HFF-Myc (cell line): ENCODE results near the gene RER1.

ENCODE experiments used
- DNase-seq: peaks from one replicate; pipeline ENCODE4 v3.0.0-alpha.2; 2011; ENCODE audit warnings: low read depth; ENCODE audit errors: extremely low read depth
- H3K4me3 ChIP-seq: replicated peaks from 2 replicates; pipeline ENCODE4 v1.5.1; 2011; ENCODE audit warnings: low read depth, mild to moderate bottlenecking, control low read depth, low read length
- TF ChIP-seq, protein P1 (sequence below): IDR thresholded peaks from 2 replicates; pipeline ENCODE4 v1.5.1; 2012; ENCODE audit warnings: mild to moderate bottlenecking, low read depth, low read length, control low read depth; ENCODE audit errors: missing control alignments

RER1 gene

DNA sequence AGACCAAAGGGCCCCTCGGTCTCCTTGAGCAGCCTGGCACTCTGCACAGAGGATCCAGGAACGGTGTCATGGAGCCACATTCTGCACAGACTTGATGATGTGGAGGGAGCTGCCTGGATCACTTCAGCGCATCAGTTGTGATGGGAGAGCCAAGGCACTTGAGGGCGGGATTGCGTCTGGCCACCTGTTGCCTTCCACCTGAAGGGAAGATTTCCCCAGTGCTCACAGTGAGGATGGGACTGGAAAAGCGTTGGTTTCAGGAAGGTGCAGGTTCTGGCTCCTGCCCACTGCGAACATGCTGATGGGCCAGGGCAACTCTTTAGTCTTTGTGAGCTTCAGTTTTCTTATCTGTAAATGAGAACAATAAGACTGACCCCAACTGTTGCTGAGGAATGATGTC, 2.6 kb downstream of the RER1 start:
- no peak overlapping the region for H3K4me3 ChIP-seq
- TF ChIP-seq, protein P1, sequence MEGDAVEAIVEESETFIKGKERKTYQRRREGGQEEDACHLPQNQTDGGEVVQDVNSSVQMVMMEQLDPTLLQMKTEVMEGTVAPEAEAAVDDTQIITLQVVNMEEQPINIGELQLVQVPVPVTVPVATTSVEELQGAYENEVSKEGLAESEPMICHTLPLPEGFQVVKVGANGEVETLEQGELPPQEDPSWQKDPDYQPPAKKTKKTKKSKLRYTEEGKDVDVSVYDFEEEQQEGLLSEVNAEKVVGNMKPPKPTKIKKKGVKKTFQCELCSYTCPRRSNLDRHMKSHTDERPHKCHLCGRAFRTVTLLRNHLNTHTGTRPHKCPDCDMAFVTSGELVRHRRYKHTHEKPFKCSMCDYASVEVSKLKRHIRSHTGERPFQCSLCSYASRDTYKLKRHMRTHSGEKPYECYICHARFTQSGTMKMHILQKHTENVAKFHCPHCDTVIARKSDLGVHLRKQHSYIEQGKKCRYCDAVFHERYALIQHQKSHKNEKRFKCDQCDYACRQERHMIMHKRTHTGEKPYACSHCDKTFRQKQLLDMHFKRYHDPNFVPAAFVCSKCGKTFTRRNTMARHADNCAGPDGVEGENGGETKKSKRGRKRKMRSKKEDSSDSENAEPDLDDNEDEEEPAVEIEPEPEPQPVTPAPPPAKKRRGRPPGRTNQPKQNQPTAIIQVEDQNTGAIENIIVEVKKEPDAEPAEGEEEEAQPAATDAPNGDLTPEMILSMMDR, result no peak
- DNase-seq, result no peak

DNA sequence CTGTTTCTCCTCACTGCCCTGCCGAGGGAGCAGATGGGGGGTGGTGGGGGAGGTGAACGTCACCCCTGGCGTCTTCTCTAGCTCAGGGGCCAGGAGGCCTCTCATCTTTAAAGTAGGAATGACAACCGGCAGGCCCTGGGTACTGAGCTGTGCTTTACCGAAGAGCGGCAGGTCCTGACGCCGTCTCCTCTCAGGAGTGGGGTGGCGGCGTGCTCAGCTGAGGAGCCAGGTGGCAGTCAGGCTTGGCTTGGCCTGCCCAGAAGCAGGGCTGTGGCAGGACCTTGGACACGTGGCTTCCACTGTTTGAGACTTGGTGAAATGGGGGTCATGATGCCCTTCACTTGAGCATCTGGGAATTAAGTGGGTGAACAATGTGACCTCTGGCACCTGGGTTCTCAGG, 3.1 kb downstream of the RER1 start:
- TF ChIP-seq, protein P1, result no peak
- DNase-seq, result no peak
- no peak overlapping the region for H3K4me3 ChIP-seq

DNA sequence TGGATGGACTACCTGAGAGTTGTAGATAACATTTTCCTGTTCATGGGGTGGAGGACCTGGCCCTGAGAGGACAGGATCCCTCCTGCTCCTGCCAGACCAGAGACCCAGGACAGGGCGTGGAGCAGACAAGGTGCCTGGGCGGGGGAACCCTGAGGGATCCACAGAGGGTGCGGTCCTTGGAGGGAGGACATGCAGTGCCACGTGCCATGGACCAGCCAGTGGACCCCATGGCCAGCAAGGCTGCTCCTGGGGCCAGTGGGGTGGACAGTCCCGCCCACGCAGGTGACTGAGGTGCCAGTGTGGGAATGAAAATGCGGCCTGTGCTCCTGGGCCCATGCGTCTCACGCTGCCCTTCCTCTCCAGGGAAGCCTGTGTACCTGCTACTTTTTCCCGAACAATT, 3.6 kb downstream of the RER1 start:
- H3K4me3 ChIP-seq, result no peak overlapping the region
- DNase-seq, result no peak
- TF ChIP-seq, protein P1, result no peak

DNA sequence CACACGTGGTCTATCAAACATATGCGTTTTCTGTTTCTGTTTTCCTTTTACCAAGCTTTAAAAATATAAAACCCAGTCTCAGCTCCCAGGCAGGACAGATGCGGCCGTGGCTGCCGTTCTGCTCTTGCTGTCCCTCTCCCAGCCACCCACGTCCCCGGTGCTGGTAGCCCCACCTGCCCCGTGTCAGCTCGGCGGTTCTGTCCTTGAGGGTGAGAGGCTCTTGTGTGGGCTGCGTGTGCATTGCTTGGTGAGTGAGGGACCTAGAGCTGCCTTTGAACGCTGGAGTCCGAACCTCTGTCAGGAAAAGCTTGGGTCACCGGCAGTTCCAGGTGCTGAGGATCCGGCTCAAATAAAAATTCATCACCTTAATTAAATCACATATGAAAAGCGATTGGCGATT, 4.4 kb downstream of the RER1 start:
- TF ChIP-seq, protein P1, result no peak
- no peak overlapping the region for H3K4me3 ChIP-seq
- DNase-seq, result no peak

DNA sequence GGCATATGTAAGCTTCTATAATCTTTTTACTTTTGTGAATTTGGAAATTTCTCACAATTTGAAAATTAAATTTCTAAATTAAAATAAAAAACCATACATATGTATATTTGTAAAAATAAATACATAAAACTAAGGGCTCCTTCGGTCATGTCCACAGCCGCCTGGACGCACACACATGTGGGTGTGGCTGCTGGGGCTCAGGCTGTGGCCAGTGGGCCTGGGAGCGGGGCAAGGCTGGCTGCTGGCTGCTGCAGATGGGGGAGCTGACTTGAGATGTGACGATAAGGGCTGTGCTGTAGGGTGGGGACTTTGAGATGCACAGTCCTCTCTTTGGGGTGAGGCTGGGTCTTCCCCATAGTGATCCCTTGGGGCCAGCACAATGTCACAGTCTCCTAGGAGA, 4.8 kb downstream of the RER1 start:
- TF ChIP-seq, protein P1, result no peak

GRCh38 chr1:2397007-2397679, 5.5 kb downstream of the RER1 start:
- TF ChIP-seq, protein P1, result no peak
- no peak for DNase-seq
- no peak overlapping the region for H3K4me3 ChIP-seq

More for the DNA sequence above, 4.8 kb downstream of the RER1 start:
- no peak overlapping the region for H3K4me3 ChIP-seq
- no peak for DNase-seq

DNA sequence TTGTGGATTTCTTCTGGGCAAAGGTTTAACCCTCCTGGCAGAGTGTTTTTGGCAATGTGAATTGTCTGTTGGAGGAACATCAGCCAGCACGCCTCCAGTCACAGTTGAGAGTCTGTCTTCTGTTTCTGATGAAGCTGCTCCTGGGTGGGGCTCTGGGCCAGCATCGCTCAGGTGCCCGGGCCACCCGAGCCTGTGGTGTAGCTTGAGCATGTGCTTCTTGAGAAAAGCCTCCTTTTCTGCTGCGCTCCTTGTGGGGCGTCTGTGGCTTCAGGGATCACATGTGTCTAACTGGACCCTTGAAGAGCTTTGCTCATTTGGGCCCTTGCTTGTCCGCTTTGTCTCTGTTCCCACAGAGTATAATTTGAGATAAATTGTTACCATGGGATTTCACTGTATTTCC, 7.2 kb downstream of the RER1 start:
- TF ChIP-seq, protein P1, result no peak
- DNase-seq, result no peak
- H3K4me3 ChIP-seq, result no peak overlapping the region
